HPDE6-E6E7 (cell line): Measurements from ENCODE around the gene DPH2.

Experiments used
- DNase-seq: peaks from one replicate; pipeline ENCODE4 v3.0.0; 2011; ENCODE audit warnings: missing footprints; ENCODE audit errors: extremely low spot score

The DPH2 gene

DNA sequence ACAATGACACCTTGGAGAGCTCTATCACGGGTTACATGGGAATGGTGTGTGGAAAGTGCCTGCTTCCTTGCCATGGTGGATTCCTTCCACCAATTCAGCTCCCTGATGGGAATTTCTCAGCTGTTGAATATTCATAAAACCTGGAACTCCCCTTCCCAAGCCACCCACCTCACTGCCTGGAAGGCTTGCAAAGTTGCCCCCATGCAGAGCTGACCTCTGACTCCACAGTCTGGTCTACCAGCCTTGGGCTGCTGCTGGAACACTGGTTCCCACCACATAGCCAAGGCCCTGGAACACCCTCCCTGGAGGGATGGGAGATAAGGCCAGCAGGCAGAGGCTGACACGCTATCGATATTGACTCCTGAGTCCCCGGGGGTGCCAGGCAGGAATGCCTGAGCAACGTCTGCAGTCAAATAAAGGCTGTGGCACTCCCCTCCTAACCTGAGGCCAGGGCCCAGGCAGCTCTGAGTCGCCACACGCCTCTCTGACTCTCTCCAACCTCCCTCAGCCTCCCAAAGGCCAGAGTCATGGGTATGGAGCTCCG lies 30.4 kb downstream of the DPH2 start:
- no peak for DNase-seq

GRCh38 chr1:44002165-44002564 lies 32.4 kb downstream of the DPH2 start:
- DNase-seq = no peak

- no peak for DNase-seq
Observed at GRCh38 chr1:44002606-44003157, 32.9 kb downstream of the DPH2 start.

GRCh38 chr1:44008259-44008658 lies 38.4 kb downstream of the DPH2 start:
- DNase-seq = no peak

DNA sequence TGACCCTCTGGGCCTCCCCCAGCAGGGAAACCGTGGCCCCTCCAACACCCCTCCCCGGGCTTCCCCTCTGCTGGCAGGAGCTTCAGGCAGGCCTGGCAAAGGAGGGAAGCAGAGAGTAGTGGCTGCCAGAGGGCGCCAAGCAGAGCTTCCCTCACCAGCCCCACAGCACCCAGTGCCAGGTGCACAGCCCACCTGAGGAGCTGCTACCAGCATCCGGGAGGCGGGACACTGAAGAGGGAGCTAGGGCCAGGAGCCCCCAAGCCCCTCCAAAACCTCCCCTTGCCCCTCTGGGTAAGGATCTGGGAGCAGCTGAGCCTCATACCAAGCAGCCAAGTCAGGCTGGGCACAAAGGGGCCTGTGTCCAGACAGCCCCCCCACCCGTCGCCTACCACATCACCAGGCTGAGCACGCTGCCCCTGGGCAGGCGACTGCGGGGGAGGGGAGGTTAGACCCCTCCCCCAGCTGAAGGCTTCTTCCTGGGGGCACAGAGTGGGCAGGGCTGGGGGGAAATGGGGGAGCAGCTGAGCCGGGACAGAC lies 41.2 kb downstream of the DPH2 start:
- no peak for DNase-seq

DNA sequence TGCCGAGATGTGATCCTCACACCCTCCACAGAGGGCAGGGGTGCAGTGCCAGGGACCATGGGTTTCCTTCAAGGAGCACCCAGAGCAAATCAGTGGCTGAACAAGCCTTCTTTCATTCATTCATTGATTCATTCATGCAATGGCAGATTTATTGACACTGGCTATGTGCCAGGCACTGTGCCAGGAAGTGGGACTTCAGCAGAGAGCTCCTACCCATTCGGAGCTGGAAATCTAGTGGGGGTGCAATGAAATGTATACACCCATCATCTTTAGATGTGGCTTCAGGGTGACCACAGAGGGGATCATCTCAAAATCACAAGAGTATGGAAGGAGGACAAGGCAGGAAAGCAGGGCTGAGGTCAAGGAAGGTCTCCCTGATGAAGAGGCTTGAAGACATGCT lies 42.6 kb downstream of the DPH2 start:
- DNase-seq = no peak

DNA sequence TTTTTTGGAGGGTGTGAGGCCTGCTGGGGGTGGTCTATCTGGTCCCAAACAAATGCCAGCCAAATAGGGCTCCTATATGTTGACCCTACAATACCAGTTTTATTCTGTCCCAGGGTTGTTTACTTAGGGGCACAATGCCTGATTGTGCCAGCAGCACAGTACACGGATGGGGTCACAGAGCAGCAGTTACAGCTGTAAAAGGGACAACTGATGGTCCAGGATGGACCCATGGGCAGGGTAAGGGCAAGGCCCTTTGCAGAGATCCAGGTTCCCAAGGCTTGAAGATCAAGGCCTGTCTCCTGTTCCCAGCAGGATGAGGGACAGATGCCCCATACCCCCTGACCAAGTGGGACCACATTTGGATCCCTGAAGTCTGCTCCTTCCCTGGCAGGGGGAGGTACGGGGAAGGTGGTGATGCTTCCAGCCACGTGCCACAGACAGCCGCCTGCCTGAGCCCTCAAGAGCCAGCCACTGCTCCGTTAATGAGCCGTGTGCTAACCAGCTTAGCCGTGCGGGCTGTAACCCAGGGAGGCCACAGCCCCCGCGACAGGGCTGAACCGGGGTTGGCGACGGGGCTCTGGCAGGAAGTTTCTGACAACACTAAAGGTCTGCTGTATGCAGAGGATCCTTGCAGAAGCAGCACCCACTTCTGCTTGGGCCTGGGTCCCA lies 43.3 kb downstream of the DPH2 start:
- no peak for DNase-seq

GRCh38 chr1:44013949-44014348 lies 44.1 kb downstream of the DPH2 start:
- DNase-seq = no peak

GRCh38 chr1:44014365-44015104 lies 44.7 kb downstream of the DPH2 start:
- DNase-seq = no peak

- no peak for DNase-seq
Observed at GRCh38 chr1:44015206-44015605, 45.4 kb downstream of the DPH2 start.

- DNase-seq = no peak
Observed at GRCh38 chr1:44016041-44016889, 46.5 kb downstream of the DPH2 start.

DNA sequence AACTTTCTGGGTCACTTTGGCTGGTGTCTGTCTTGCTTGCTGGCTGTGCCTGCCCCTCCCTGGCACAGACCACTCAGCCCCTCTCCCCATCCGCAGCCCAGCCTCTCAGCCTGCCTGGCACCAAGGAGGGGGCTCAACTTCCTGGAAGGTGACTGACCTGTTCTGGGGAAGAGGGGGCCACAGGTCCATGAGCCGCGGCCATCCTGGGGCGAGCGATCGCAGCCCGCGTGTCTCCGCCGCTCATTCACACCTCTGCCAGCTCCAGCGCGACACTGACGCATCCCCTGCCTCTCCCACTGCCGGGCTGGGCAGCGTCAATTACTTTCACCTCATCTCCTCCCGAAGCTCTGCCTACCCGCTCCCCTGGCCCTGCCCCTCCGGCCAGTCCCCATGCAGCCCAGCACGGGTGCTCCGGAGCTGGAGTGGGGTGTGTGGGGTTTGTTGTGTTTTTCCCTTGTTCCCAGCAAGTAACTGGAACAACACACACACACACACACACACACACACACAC lies 47.1 kb downstream of the DPH2 start:
- DNase-seq = no peak

DNA sequence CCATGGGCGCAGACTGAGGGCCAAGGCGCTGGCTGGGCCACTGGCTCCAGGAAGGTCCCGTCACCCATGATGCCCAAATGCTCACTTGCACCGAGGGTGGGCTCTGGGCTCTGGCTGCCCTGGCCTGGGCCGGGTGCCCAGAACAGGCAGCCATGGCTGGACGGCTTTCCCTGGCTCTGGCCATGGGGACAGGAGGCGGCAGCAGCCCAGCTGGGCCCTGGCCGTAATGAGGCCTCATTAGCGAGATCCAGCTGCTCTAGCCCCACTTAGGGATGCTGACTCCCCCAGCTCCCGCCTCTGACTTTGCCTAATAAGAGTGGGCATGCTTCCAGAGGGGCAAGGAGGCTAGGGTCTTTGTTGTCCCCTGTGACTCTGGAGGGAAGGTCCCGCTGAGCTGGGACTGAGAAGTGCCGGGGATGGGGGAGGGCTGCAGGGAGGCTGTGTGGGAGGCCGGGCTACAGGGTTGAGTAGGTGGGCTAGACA lies 49.7 kb downstream of the DPH2 start:
- no peak for DNase-seq

DNA sequence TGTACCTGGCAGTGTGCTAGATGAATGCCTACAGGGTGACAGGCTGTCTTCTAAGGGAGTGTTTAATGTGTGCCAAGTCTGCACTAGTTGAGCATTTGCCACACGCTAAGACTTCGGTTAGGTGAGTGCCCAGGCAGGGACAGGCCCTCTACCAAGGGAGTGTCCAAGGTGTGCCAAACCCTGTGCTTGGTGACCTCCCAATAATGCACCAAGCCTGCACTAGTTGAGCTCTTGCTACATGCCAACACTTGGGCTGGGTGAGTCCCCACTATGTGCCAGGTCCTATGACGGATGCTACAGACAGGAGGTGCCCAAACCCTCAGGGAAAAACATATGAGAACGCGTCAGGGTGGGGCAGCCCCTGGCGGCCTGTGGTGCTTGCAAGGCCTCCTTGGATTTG lies 50.7 kb downstream of the DPH2 start:
- DNase-seq = no peak

DNA sequence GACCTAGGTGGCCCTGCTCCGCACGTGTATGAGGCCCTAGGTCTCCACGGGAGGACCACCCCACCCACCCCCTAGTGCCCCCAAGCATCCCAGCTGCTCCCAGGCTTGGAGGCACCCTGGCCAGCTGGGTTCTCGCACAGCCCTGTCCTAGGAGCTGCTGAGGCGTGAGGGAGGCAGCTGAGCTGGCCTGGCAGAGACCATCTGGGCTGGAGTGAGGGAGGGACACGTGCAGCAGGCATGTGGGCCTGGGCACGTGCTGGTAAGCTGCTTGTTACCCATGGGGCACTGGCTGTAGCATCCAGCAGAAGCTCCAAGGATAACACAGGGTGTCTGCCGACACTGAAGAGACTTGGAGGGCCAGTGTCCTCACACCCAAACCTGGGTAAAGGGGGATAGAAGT lies 51.3 kb downstream of the DPH2 start:
- DNase-seq = no peak

DNA sequence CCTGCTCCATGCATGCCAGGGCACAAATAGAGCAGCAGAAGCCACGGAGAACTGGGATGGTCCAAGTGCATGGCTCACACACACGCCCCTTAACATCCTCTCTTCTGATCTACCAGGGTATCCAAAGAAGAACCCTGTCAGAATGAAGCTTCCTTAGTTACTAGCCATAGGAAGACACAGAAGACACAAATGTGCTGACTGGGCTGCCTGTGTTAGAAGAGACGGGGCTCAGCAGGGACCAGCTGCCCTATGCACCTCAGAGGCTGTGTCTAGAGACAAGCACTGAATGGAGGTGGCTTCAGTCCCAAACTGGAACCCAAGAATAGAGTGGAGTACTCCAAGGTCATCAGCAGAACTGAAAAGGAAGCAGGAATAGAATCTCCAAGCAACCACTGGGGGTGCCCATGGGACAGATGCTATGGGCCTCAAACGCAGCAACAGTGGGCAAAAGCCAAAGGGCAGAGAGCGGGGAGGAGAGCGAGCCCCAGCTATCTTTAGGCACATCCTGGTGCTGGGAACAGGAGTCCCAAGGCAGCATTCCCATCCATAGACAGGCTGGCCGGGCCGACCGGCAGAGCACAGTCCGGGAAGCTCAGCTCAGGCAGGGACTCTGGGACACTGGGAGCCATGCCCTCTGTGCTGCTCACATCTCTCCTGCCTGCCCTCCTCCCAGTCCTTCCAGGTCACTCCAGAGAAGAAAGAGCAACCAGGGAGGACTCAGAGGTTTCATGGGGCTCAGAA lies 51.9 kb downstream of the DPH2 start:
- DNase-seq = no peak
